Esophagus (tissue), 2 donors: ENCODE results near the gene SUN2. TPM values are rescaled to one million over a fixed set of nuclear protein-coding genes. Genes with fewer than 3 reads are reported as not detected.
A peak's percentile ranks its signal among the peaks of the same experiment; 100 is the strongest.

Experiments
- H3K27ac ChIP-seq, 2 donors: one replicate each; pipeline ENCODE4 v1.5.1; 2013; ENCODE audit warnings: low read depth in 2 of 2, mild to moderate bottlenecking in 2 of 2, inconsistent platforms in 1 of 2, low read length in 1 of 2, moderate library complexity in 1 of 2
- H3K27me3 ChIP-seq, 2 donors: one replicate each; pipeline ENCODE4 v1.6.1; 2013; ENCODE audit warnings: low read length in 2 of 2, control low read depth in 1 of 2, mild to moderate bottlenecking in 1 of 2; ENCODE audit not compliant: insufficient read depth in 2 of 2, control insufficient read depth in 1 of 2
- H3K36me3 ChIP-seq, 2 donors: one replicate each; pipeline ENCODE4 v1.6.1; 2013; ENCODE audit warnings: low read length in 1 of 2; ENCODE audit not compliant: control insufficient read depth in 2 of 2, insufficient read depth in 2 of 2
- H3K4me1 ChIP-seq, 2 donors: one replicate each; pipeline ENCODE4 v1.6.1; 2013; ENCODE audit warnings: low read length in 1 of 2; ENCODE audit not compliant: control insufficient read depth in 2 of 2, insufficient read depth in 2 of 2
- H3K4me3 ChIP-seq, 2 donors: one replicate each; pipeline ENCODE4 v1.5.1; 2013; ENCODE audit warnings: low read length in 2 of 2, mild to moderate bottlenecking in 2 of 2, low read depth in 1 of 2, moderate library complexity in 1 of 2
- H3K9me3 ChIP-seq, 2 donors: one replicate each; pipeline ENCODE4 v1.6.1; 2013; ENCODE audit warnings: mild to moderate bottlenecking in 2 of 2, low read depth in 1 of 2, low read length in 1 of 2, moderate library complexity in 1 of 2; ENCODE audit not compliant: control insufficient read depth in 2 of 2, insufficient read depth in 1 of 2
- WGBS, 2 donors: extraction: QIAGEN DNeasy Blood & Tissue Kit; methylation state at CpG; one replicate each; pipeline ENCODE4 v1.1.7; 2013; 5-methylcytosine and 5-hydroxymethylcytosine counted together
- polyA plus RNA-seq, 2 donors: library from polyadenylated mRNA; stranded (reverse); fragments of 200-250 nt; gene quantifications; one replicate each; pipeline ENCODE4 v1.2.3, GENCODE V29; 2013
- donor health status: healthy with polysubstance abuse.
- donor health status: Bipolar disorder and iron deficiency.

The SUN2 gene
- polyA plus RNA-seq, 2 donors, result 61.7 to 70.1 TPM

- no peak overlapping the region for H3K27ac ChIP-seq
- peaks cover 47 to 71% of the 10 kb centered on the region in 2 donors for H3K36me3 ChIP-seq
- WGBS, 2 donors, result 93 to 94% methylated on average over 18 of the region's 18 CpGs
- no peak overlapping the region for H3K4me3 ChIP-seq
- no peaks in the 10 kb centered on the region for H3K9me3 ChIP-seq
- no peaks in the 10 kb centered on the region for H3K27me3 ChIP-seq
- no peaks in the 10 kb centered on the region for H3K4me1 ChIP-seq
Measured at GRCh38 chr22:38725900-38726655, 29.7 kb downstream of the SUN2 start.

GRCh38 chr22:38724926-38725571, 30.7 kb downstream of the SUN2 start:
- H3K36me3 ChIP-seq, result peaks cover 39 to 62% of the 10 kb centered on the region in 2 donors
- no peaks in the 10 kb centered on the region for H3K4me1 ChIP-seq
- no peak overlapping the region for H3K27ac ChIP-seq
- H3K4me3 ChIP-seq, result no peak overlapping the region
- WGBS, 2 donors, result 59 to 69% methylated on average over 3 of the region's 3 CpGs
- H3K9me3 ChIP-seq, result no peaks in the 10 kb centered on the region
- H3K27me3 ChIP-seq, result no peaks in the 10 kb centered on the region

- WGBS, 2 donors, result 97 to 98% methylated on average over 7 of the region's 7 CpGs
- H3K4me1 ChIP-seq, result no peaks in the 10 kb centered on the region
- no peaks in the 10 kb centered on the region for H3K27me3 ChIP-seq
- H3K27ac ChIP-seq, result no peak overlapping the region
- peaks cover 34 to 54% of the 10 kb centered on the region in 2 donors for H3K36me3 ChIP-seq
- H3K9me3 ChIP-seq, result no peaks in the 10 kb centered on the region
- H3K4me3 ChIP-seq, result no peak overlapping the region
Measured at GRCh38 chr22:38724176-38724575, 31.6 kb downstream of the SUN2 start.

- Histone ChIP-seq H3K9me3 (no peaks in the 10 kb centered on the region), H3K27ac (no peak overlapping the region), H3K4me1 (peaks cover 0 to 2% of the 10 kb centered on the region in 2 donors), H3K27me3 (no peaks in the 10 kb centered on the region), H3K36me3 (peaks cover 22 to 36% of the 10 kb centered on the region in 2 donors), H3K4me3 (no peak overlapping the region)
- 85 to 93% methylated on average over 7 of the region's 7 CpGs for WGBS, 2 donors
Measured at GRCh38 chr22:38721551-38721950, 34.2 kb downstream of the SUN2 start.

GRCh38 chr22:38720350-38720749, 35.4 kb downstream of the SUN2 start:
- WGBS, 2 donors, result 91 to 92% methylated on average over 3 of the region's 3 CpGs
- Histone ChIP-seq H3K27me3 (no peaks in the 10 kb centered on the region), H3K27ac (no peak overlapping the region), H3K36me3 (peaks cover 24 to 37% of the 10 kb centered on the region in 2 donors), H3K9me3 (no peaks in the 10 kb centered on the region), H3K4me3 (no peak overlapping the region), H3K4me1 (peaks cover 1 to 9% of the 10 kb centered on the region in 2 donors)

GRCh38 chr22:38719196-38719595, 36.6 kb downstream of the SUN2 start:
- WGBS, 2 donors, result 88 to 90% methylated on average over 6 of the region's 6 CpGs
- Histone ChIP-seq H3K9me3 (no peaks in the 10 kb centered on the region), H3K27me3 (no peaks in the 10 kb centered on the region), H3K4me1 (peaks cover 5 to 13% of the 10 kb centered on the region in 2 donors), H3K4me3 (no peak overlapping the region), H3K36me3 (peaks cover 19 to 31% of the 10 kb centered on the region in 2 donors), H3K27ac (peak overlapping the region in 1 of 2 donors; percentile 6)

GRCh38 chr22:38718414-38718813, 37.4 kb downstream of the SUN2 start:
- no peak overlapping the region for H3K4me3 ChIP-seq
- WGBS, 2 donors, result 20 to 26% methylated on average over 6 of the region's 6 CpGs
- H3K4me1 ChIP-seq, result peaks cover 5 to 13% of the 10 kb centered on the region in 2 donors
- peaks cover 17 to 26% of the 10 kb centered on the region in 2 donors for H3K36me3 ChIP-seq
- no peaks in the 10 kb centered on the region for H3K27me3 ChIP-seq
- H3K27ac ChIP-seq, result peak overlapping the region in 1 of 2 donors; percentile 59
- no peaks in the 10 kb centered on the region for H3K9me3 ChIP-seq

GRCh38 chr22:38717244-38717643, 38.6 kb downstream of the SUN2 start:
- peaks cover 11 to 31% of the 10 kb centered on the region in 2 donors for H3K36me3 ChIP-seq
- no peak overlapping the region for H3K4me3 ChIP-seq
- no peak overlapping the region for H3K27ac ChIP-seq
- no peaks in the 10 kb centered on the region for H3K9me3 ChIP-seq
- H3K4me1 ChIP-seq, result peaks cover 5 to 18% of the 10 kb centered on the region in 2 donors
- WGBS, 2 donors, result 88 to 93% methylated on average over 6 of the region's 6 CpGs
- H3K27me3 ChIP-seq, result no peaks in the 10 kb centered on the region

GRCh38 chr22:38716826-38717225, 39.0 kb downstream of the SUN2 start:
- Histone ChIP-seq H3K27ac (no peak overlapping the region), H3K27me3 (no peaks in the 10 kb centered on the region), H3K9me3 (no peaks in the 10 kb centered on the region), H3K36me3 (peaks cover 11 to 31% of the 10 kb centered on the region in 2 donors), H3K4me1 (peaks cover 5 to 18% of the 10 kb centered on the region in 2 donors), H3K4me3 (no peak overlapping the region)
- whole genome bisulfite sequencing, 2 donors, result 75 to 79% methylated on average over 9 of the region's 9 CpGs
